GM19043 (cell line): ENCODE data around the gene TAF9B.
"Not testable (repeated sequence)": the region's sequence is repeated elsewhere in the genome, so short reads cannot be mapped to it uniquely, and the experiment has no call there.

Source experiments
- ATAC-seq: cut with Tn5 transposase; IDR thresholded peaks from one replicate; pipeline ENCODE4 v1.9.1; 2021; ENCODE audit warnings: low read depth; ENCODE audit not compliant: unreplicated experiment

The TAF9B gene, protein sequence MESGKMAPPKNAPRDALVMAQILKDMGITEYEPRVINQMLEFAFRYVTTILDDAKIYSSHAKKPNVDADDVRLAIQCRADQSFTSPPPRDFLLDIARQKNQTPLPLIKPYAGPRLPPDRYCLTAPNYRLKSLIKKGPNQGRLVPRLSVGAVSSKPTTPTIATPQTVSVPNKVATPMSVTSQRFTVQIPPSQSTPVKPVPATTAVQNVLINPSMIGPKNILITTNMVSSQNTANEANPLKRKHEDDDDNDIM

GRCh38 chrX:78139160-78140123, at the start of gene TAF9B:
TSS of gene TAF9B (minus strand) at chrX:78139650. CDS start at chrX:78139611, 39 bp downstream.
- peak; percentile 92 for ATAC-seq

- ATAC-seq, result no peak
Observed at GRCh38 chrX:78182881-78183280, 43.4 kb upstream of the TAF9B start.

DNA sequence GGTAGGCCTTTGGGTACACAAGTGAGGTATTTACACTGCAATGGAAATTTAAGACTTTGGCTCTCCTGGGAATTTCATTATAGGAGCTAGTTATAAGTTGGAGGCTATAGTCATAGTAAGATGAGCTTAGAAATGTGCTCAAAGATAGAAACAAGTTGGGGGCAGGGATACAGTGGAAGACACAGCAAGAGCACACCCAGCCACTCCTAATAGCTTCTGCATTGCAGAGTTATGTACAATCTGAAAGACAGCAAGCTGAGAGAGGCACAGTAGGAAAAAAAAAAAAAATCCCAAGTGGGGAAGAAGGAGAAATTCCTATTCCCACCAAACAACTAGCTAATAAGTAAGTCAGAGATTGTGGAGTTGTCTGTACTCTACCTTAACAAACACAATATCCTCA, 41.9 kb upstream of the TAF9B start:
- ATAC-seq, result no peak

DNA sequence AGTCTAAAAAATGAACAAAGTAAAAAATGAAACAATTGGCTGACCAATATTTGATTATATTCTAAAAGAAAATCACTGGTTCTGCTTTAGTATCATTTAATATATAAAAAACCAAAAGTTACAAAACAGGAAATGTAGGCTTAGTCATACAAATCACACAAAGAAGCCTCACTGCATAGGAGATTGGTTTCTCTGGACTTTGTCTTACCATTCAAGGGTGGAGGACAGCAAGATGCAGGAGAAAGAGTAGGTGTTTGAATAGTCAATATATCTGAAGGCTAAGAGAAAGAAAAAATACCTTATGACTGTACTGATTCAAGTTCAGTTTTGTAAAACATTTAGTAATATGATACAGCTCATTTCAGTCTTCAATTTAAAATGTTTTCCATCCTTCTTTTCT, 28.6 kb upstream of the TAF9B start:
- ATAC-seq, result no peak

DNA sequence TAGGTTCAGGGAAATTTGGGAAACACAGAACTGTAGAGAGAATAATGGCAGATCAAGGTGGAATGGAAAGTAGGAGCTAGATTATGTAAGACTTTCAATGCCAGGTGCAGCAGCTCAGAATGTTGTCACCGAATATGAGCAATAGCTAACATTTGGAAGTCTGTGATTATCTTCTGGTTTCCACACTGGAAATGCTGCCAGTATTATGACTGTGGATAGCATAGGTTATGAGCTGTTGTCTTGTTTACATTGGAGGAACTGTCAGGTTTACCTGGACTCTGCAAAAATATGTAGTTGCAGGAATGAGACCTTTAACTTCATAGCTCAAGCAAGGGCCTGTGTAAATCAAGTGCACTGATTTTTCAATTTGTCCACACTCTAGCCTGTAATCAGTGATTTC, 26.0 kb upstream of the TAF9B start:
- ATAC-seq, result no peak

GRCh38 chrX:78163175-78163574, 23.7 kb upstream of the TAF9B start:
- not testable (repeated sequence) for ATAC-seq

GRCh38 chrX:78160711-78161110, 21.3 kb upstream of the TAF9B start:
- ATAC-seq, result not testable (repeated sequence)

DNA sequence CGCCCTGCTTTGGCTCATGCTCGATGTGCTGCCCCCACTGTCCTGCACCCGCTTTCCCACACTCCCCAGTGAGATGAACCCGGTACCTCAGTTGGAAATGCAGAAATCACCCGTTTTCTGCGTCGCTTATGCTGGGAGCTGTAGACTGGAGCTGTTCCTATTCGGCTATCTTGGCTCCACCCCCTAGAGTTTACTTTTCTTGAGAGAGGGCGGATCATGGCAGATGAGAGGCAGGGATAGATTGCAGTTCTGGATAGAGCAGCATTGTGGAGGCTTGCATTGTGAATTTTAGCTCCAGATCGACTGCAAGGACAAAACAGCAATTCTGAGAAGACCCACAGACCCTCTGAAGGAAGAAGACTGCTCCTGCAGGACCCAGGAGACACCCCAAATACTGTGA, 18.4 kb upstream of the TAF9B start:
- ATAC-seq, result not testable (repeated sequence)

GRCh38 chrX:78157373-78157772, 17.9 kb upstream of the TAF9B start:
- ATAC-seq, result not testable (repeated sequence)

DNA sequence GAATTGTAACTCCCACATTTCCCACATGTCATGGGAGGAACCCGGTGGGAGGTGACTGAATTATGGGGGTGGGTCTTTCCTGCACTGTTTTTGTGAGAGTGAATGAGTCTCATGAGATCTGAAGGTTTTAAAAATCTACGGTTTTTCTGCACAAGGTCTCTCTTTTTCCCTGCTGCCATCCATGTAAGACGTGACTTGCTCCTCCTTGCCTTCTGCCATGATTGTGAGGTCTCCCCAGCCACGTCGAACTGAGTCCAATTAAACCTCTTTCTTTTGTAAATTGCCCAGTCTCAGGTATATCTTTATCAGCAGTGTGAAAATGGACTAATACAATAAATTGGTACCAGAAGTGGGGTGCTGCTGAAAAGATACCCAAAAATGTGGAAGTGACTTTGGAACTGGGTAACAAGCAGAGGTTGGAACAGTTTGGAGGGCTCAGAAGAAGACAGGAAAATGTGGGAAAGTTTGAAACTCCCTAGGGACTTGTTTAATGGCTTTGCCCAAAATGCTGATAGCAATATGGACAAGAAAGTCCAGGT, 7.6 kb upstream of the TAF9B start:
- not testable (repeated sequence) for ATAC-seq

DNA sequence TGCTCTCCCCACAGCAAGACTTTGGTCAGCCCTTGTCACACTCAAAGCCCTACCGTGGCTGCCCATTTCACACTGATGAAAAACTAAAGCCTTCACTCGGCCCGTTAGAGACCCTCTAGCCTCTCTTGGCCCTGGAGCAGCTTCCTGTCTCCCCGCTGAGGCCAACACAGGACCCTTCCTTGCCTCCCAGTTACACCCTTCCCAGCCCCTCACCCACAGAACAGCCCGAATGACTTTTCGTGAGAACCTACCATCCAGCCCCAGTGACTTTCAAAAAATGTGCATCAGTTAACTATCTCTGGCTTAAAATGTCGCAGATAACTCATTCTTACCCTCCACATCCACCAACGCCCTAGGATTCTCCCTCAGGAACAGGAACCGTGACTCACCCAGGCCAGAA, 756 bp upstream of the TAF9B start:
- no peak for ATAC-seq

GRCh38 chrX:78133238-78133960, 6.1 kb downstream of the TAF9B start:
- no peak for ATAC-seq

GRCh38 chrX:78131117-78131516, 8.3 kb downstream of the TAF9B start:
- ATAC-seq, result no peak

GRCh38 chrX:78130396-78130795, 9.1 kb downstream of the TAF9B start:
- ATAC-seq, result no peak

GRCh38 chrX:78129714-78130113, 9.7 kb downstream of the TAF9B start:
- ATAC-seq, result no peak

- ATAC-seq, result not testable (repeated sequence)
Observed at GRCh38 chrX:78125781-78126180, 13.7 kb downstream of the TAF9B start.

GRCh38 chrX:78125148-78125547, 14.3 kb downstream of the TAF9B start:
- no peak for ATAC-seq

GRCh38 chrX:78124307-78124706, 15.1 kb downstream of the TAF9B start:
- no peak for ATAC-seq

- no peak for ATAC-seq
Observed at GRCh38 chrX:78123190-78123589, 16.3 kb downstream of the TAF9B start.

DNA sequence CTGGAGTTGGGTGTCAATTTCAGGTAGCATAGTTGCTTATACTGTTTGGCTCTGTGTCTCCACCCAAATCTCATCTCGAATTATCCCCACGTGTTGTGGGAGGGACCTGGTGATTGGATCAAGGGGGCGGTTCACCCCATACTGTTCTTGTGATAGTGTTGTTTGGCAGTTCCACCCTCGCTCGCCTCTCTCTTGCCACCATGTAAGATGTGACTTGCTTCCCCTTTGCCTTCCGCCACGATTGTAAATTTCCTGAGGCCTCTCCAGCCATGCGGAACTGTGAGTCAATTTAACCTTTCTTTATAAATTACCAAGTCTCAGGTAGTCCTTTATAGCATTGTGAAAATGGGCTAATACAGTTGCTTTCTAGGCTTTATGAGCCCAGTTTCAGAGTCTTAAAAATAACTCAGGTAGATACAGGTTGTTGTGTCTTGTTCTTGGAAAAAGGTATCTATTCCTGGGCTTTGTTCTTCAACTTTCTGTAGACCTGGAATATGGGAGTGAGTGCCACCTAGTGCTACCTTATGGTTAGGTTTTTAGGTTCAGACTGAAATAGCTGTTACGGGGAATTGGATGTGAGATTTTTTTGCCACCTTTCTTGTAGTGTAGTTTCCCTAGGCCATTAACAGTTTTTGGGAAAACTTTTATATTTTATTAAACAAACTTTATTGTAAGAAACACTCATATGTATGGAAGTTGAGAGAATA, 19.8 kb downstream of the TAF9B start:
- no peak for ATAC-seq
